Measurements from ENCODE around the gene TRABD2B.

TRABD2B gene

GRCh38 chr1:47792779-47793178, 204.4 kb downstream of the TRABD2B start:
- DNase-seq (ENCODE audit: extremely low read depth, insufficient read length) = no peak
- no peak overlapping the region for H3K4me3 ChIP-seq (replicated peaks; ENCODE audit: low read depth, low read length)
- no peaks in the 10 kb centered on the region for H3K36me3 ChIP-seq (ENCODE audit: control insufficient read depth, insufficient read depth, low read length)
- TF ChIP-seq CTCF (IDR thresholded peaks at IDR 0.05; ENCODE audit: insufficient read depth, low read length, poor library complexity, severe bottlenecking) = no peak
- H3K27me3 ChIP-seq (replicated peaks; ENCODE audit: control insufficient read depth, insufficient read depth, low read length) = no peaks in the 10 kb centered on the region; the same call in 1 of the 2 replicates

GRCh38 chr1:47791879-47792608, 205.1 kb downstream of the TRABD2B start:
- no peaks in the 10 kb centered on the region for H3K36me3 ChIP-seq (ENCODE audit: control insufficient read depth, insufficient read depth, low read length)
- no peak overlapping the region for H3K4me3 ChIP-seq (replicated peaks; ENCODE audit: low read depth, low read length)
- DNase-seq (ENCODE audit: extremely low read depth, insufficient read length) = no peak
- TF ChIP-seq CTCF (IDR thresholded peaks at IDR 0.05; ENCODE audit: insufficient read depth, low read length, poor library complexity, severe bottlenecking) = no peak
- H3K27me3 ChIP-seq (replicated peaks; ENCODE audit: control insufficient read depth, insufficient read depth, low read length) = no peaks in the 10 kb centered on the region; the same call in 1 of the 2 replicates

- Histone ChIP-seq H3K36me3 (ENCODE audit: control insufficient read depth, insufficient read depth, low read length) (no peaks in the 10 kb centered on the region), H3K4me3 (replicated peaks; ENCODE audit: low read depth, low read length) (no peak overlapping the region), H3K27me3 (replicated peaks; ENCODE audit: control insufficient read depth, insufficient read depth, low read length) (no peaks in the 10 kb centered on the region)
- no peak for TF ChIP-seq CTCF (IDR thresholded peaks at IDR 0.05; ENCODE audit: insufficient read depth, low read length, poor library complexity, severe bottlenecking)
- DNase-seq (ENCODE audit: extremely low read depth, insufficient read length) = no peak
These were observed 208.4 kb downstream of the TRABD2B start for GRCh38 chr1:47788761-47789160.

- no peak for TF ChIP-seq CTCF (IDR thresholded peaks at IDR 0.05; ENCODE audit: insufficient read depth, low read length, poor library complexity, severe bottlenecking)
- no peak for DNase-seq (ENCODE audit: extremely low read depth, insufficient read length)
- Histone ChIP-seq H3K4me3 (replicated peaks; ENCODE audit: low read depth, low read length) (no peak overlapping the region), H3K36me3 (ENCODE audit: control insufficient read depth, insufficient read depth, low read length) (no peaks in the 10 kb centered on the region), H3K27me3 (replicated peaks; ENCODE audit: control insufficient read depth, insufficient read depth, low read length) (peaks cover 2% of the 10 kb centered on the region)
These were observed 209.6 kb downstream of the TRABD2B start for GRCh38 chr1:47787560-47787959.

- Histone ChIP-seq H3K4me3 (replicated peaks; ENCODE audit: low read depth, low read length) (no peak overlapping the region), H3K27me3 (replicated peaks; ENCODE audit: control insufficient read depth, insufficient read depth, low read length) (peaks cover 2% of the 10 kb centered on the region), H3K36me3 (ENCODE audit: control insufficient read depth, insufficient read depth, low read length) (no peaks in the 10 kb centered on the region)
- no peak for DNase-seq (ENCODE audit: extremely low read depth, insufficient read length)
- TF ChIP-seq CTCF (IDR thresholded peaks at IDR 0.05; ENCODE audit: insufficient read depth, low read length, poor library complexity, severe bottlenecking) = no peak
These were observed 210.9 kb downstream of the TRABD2B start for GRCh38 chr1:47786316-47786715.
